Measurements from ENCODE around the gene NOL12.
A peak's percentile ranks its signal among the peaks of the same experiment; 100 is the strongest.

Gene NOL12

GRCh38 chr22:37686002-37686982, at the start of gene NOL12:
Gene NOL12 (plus strand): TSS chr22:37686343. CDS start chr22:37686393, 50 bp downstream.
- DNase-seq = peak; percentile 87 to 92 (median 91)

GRCh38 chr22:37636949-37637273, 49.2 kb upstream of the NOL12 start:
- DNase-seq = no peak

GRCh38 chr22:37638391-37639069, 47.6 kb upstream of the NOL12 start:
- DNase-seq = peak in 1 of 3 donors; percentile 25

GRCh38 chr22:37639070-37639760, 46.9 kb upstream of the NOL12 start, which contains the start of gene SH3BP1:
Gene SH3BP1 (plus strand): TSS chr22:37639669. CDS start chr22:37639788, 119 bp downstream.
- peak; percentile 39 to 80 (median 72) for DNase-seq

- DNase-seq = peak; percentile 55 to 73 (median 62)
These were observed 46.2 kb upstream of the NOL12 start for GRCh38 chr22:37639771-37640590.

GRCh38 chr22:37640591-37641560, 45.3 kb upstream of the NOL12 start:
- peak in 2 of 3 donors; percentile 41 to 56 for DNase-seq

- DNase-seq = no peak
These were observed 44.6 kb upstream of the NOL12 start for GRCh38 chr22:37641561-37641949.

- peak; percentile 82 to 92 (median 91) for DNase-seq
These were observed 42.8 kb upstream of the NOL12 start for GRCh38 chr22:37643225-37643847.

- no peak for DNase-seq
These were observed 38.8 kb upstream of the NOL12 start for GRCh38 chr22:37647317-37647716.

GRCh38 chr22:37647928-37648327, 38.2 kb upstream of the NOL12 start:
- no peak for DNase-seq

- no peak for DNase-seq
These were observed 35.5 kb upstream of the NOL12 start for GRCh38 chr22:37650463-37651136.

- no peak for DNase-seq
These were observed 31.4 kb upstream of the NOL12 start for GRCh38 chr22:37654563-37655251.

GRCh38 chr22:37655252-37655563, 30.9 kb upstream of the NOL12 start:
- DNase-seq = no peak

- peak in 1 of 3 donors; percentile 16 for DNase-seq
These were observed 29.6 kb upstream of the NOL12 start for GRCh38 chr22:37656583-37656982.

- no peak for DNase-seq
These were observed 28.5 kb upstream of the NOL12 start for GRCh38 chr22:37657590-37658132.

GRCh38 chr22:37658133-37659065, 27.7 kb upstream of the NOL12 start, which contains the start of gene PDXP:
Gene PDXP (plus strand): TSS chr22:37658723. CDS start chr22:37658783, 60 bp downstream.
- DNase-seq = peak; percentile 99 to 100 (median 99)

- DNase-seq = peak; percentile 27 to 63 (median 33)
These were observed 26.9 kb upstream of the NOL12 start for GRCh38 chr22:37659066-37659896.
